Measurements from ENCODE around the gene GSTA2.
"Not testable (repeated sequence)": the region's sequence is repeated elsewhere in the genome, so short reads cannot be mapped to it uniquely, and the experiment has no call there.

GSTA2 gene

DNA sequence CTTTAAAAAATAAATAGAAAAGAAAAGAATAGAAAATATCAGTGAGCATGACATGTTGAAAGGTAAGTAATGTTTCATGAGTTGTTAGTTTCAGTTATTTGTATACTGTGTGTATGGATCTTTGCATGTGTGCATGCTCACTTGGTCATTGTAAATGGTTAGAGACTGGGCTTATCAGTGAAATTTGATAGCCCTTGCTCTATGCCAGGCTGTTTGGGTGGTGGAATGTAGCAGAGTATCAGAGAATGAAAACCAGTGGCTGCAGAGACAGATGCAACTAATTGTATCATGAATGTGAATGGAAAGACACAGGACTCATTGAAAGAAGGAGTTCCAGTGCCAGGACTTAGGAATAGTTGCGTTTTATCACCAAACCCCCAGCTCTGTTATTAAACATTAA, 4.2 kb downstream of the GSTA2 start:
- no peak overlapping the region for H3K4me2 ChIP-seq (ENCODE audit: low read length)
- H3K36me3 ChIP-seq (ENCODE audit: control insufficient read depth, insufficient read depth, low read length) = no peaks in the 10 kb centered on the region
- H2AFZ ChIP-seq = no peak overlapping the region
- H3K27me3 ChIP-seq (ENCODE audit: control insufficient read depth, insufficient read depth, low read length) = no peaks in the 10 kb centered on the region
- TF ChIP-seq CTCF (IDR thresholded peaks at IDR 0.05) = no peak
- H3K4me3 ChIP-seq (ENCODE audit: low read depth, low read length) = no peak overlapping the region
- H3K79me2 ChIP-seq = no peaks in the 10 kb centered on the region
- H3K27ac ChIP-seq = no peak overlapping the region
- H3K9me3 ChIP-seq (ENCODE audit: control insufficient read depth, low read length) = no peaks in the 10 kb centered on the region
- H3K4me1 ChIP-seq = no peaks in the 10 kb centered on the region
- H3K9ac ChIP-seq = no peak overlapping the region

DNA sequence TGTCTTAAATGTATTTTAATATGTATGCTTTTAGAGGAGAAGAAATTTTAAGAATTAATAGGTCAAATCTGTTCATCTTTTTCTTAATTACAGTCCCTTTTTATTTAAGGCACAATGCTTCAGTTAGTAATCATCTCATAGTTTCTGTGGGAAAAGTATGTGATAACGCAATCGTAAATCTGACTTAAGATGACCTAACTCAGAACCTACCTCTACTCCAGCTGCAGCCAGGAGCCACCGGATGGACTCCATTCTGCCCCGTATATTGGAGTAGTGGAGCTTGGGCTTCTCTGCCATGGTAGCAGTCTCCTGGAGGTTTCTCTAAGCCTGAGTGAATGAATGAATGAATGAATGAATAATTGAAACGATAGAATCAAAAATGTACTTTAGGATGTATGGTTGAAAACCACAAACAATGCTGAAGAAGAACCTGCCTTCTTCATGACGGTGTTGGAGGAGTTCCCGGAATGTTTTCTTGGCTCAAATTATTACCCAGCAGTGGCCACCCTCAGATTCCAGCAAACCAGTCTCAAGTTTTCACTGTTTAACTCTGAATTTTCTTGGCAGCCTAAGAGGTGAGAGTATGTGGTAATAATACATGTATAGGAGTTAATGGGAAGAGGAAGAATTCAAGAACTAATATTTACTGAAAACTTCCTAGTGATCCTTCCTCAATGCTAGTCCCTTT, 5.5 kb downstream of the GSTA2 start:
- H3K4me2 ChIP-seq (ENCODE audit: low read length); H3K4me1 ChIP-seq; H3K9ac ChIP-seq; H3K27me3 ChIP-seq (ENCODE audit: control insufficient read depth, insufficient read depth, low read length); H2AFZ ChIP-seq; H3K9me3 ChIP-seq (ENCODE audit: control insufficient read depth, low read length); H3K36me3 ChIP-seq (ENCODE audit: control insufficient read depth, insufficient read depth, low read length); H3K79me2 ChIP-seq; H3K27ac ChIP-seq; H3K4me3 ChIP-seq (ENCODE audit: low read depth, low read length): not testable (repeated sequence)

- no peaks in the 10 kb centered on the region for H3K79me2 ChIP-seq
- no peaks in the 10 kb centered on the region for H3K4me1 ChIP-seq
- H3K9ac ChIP-seq = no peak overlapping the region
- H3K4me3 ChIP-seq (ENCODE audit: low read depth, low read length) = no peak overlapping the region
- no peak for TF ChIP-seq CTCF (IDR thresholded peaks at IDR 0.05)
- H3K36me3 ChIP-seq (ENCODE audit: control insufficient read depth, insufficient read depth, low read length) = no peaks in the 10 kb centered on the region
- no peaks in the 10 kb centered on the region for H3K27me3 ChIP-seq (ENCODE audit: control insufficient read depth, insufficient read depth, low read length)
- no peak overlapping the region for H3K4me2 ChIP-seq (ENCODE audit: low read length)
- H3K27ac ChIP-seq = no peak overlapping the region
- H3K9me3 ChIP-seq (ENCODE audit: control insufficient read depth, low read length) = no peaks in the 10 kb centered on the region
- no peak overlapping the region for H2AFZ ChIP-seq
Measured at GRCh38 chr6:52754443-52754842, 8.8 kb downstream of the GSTA2 start.

DNA sequence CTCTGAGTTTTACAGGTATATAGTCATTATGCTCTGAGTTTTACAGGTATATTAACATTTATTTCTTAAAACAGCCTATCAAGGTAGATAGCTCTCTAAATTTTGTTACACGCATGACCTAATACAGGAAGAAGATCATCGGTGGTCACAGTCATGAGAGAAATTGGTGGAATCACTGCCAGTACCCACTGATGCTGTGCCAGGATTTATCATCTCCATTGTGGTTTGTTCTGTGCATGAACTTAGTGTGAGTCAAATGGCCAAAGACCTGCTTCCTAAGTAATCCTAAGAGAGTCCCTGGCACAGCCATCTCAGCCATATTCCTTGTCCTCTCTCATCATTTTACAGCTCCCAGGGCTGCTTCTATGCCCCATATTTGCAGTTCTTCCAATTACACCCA, 10.1 kb downstream of the GSTA2 start:
- not testable (repeated sequence) for H3K27me3 ChIP-seq (ENCODE audit: control insufficient read depth, insufficient read depth, low read length); H2AFZ ChIP-seq; H3K9ac ChIP-seq; H3K4me2 ChIP-seq (ENCODE audit: low read length); H3K9me3 ChIP-seq (ENCODE audit: control insufficient read depth, low read length); H3K4me1 ChIP-seq; H3K4me3 ChIP-seq (ENCODE audit: low read depth, low read length); H3K79me2 ChIP-seq; H3K27ac ChIP-seq; H3K36me3 ChIP-seq (ENCODE audit: control insufficient read depth, insufficient read depth, low read length)

GRCh38 chr6:52752310-52752709, 11.0 kb downstream of the GSTA2 start:
- Histone ChIP-seq H3K79me2 (no peaks in the 10 kb centered on the region), H3K27me3 (ENCODE audit: control insufficient read depth, insufficient read depth, low read length) (no peaks in the 10 kb centered on the region), H3K27ac (no peak overlapping the region), H3K4me3 (ENCODE audit: low read depth, low read length) (no peak overlapping the region), H3K9ac (no peak overlapping the region), H3K4me1 (no peaks in the 10 kb centered on the region), H2AFZ (no peak overlapping the region), H3K36me3 (ENCODE audit: control insufficient read depth, insufficient read depth, low read length) (no peaks in the 10 kb centered on the region), H3K9me3 (ENCODE audit: control insufficient read depth, low read length) (no peaks in the 10 kb centered on the region), H3K4me2 (ENCODE audit: low read length) (no peak overlapping the region)
- TF ChIP-seq CTCF (IDR thresholded peaks at IDR 0.05) = no peak

DNA sequence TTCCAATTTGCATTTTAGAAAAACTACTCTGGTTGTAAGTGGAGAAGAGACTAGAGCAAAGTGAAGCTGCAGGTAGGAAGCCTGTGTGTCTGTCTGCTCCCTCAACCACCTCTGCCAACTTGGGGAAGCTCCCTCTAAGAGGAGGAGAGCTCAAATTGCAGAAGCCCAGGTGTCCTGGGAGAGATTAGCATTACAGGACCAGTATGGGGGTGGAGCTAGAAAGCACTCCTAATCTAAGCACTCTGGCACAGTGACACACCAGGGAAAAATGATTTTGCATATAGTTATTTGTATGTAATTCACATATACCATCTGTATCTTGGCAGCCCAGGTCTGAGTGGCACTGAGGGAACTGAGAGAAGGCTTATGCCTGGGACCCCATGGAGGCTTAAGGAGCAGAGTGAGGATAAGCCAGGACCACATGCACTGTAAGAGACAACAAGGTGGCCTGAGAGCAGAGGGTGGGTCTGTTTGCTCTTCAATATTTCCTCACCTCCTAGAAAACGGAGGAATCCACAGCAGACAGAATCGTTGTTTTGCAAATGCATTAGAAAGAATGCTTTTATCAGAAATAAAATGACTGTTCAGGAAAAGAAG, 13.6 kb downstream of the GSTA2 start:
- Histone ChIP-seq H3K4me1 (no peaks in the 10 kb centered on the region), H3K36me3 (ENCODE audit: control insufficient read depth, insufficient read depth, low read length) (no peaks in the 10 kb centered on the region), H3K79me2 (no peaks in the 10 kb centered on the region), H3K27me3 (ENCODE audit: control insufficient read depth, insufficient read depth, low read length) (no peaks in the 10 kb centered on the region), H3K9ac (no peak overlapping the region), H3K9me3 (ENCODE audit: control insufficient read depth, low read length) (no peaks in the 10 kb centered on the region), H3K27ac (no peak overlapping the region), H3K4me2 (ENCODE audit: low read length) (no peak overlapping the region), H3K4me3 (ENCODE audit: low read depth, low read length) (no peak overlapping the region), H2AFZ (no peak overlapping the region)
- TF ChIP-seq CTCF (IDR thresholded peaks at IDR 0.05) = no peak

GRCh38 chr6:52747301-52747700, 16.0 kb downstream of the GSTA2 start:
- H3K79me2 ChIP-seq; H3K4me2 ChIP-seq (ENCODE audit: low read length); H3K9me3 ChIP-seq (ENCODE audit: control insufficient read depth, low read length); H3K4me3 ChIP-seq (ENCODE audit: low read depth, low read length); H3K27ac ChIP-seq; H3K9ac ChIP-seq; H2AFZ ChIP-seq; H3K4me1 ChIP-seq; H3K27me3 ChIP-seq (ENCODE audit: control insufficient read depth, insufficient read depth, low read length); H3K36me3 ChIP-seq (ENCODE audit: control insufficient read depth, insufficient read depth, low read length): not testable (repeated sequence)
